ENCODE results near the gene IGFBP3.

IGFBP3 gene

DNA sequence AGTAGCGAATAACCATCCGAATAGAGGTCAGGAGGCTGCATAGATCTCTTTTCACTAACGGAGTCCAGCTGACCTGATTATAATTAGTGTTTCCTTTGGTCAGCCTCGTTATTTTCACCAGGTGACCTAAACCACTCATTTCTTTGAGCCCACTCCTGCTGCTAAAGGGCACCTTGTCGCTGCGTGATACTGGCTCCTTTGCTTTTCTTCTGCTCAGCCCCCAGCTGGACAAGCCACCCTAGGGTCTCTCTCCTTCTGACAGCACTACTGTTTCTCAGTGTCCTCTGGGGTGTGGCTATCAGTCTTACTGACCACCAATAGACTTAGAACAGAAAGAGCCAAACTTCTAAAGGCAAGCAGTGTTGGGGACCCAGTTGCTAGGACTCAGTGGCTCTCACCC, 2.7 kb upstream of the IGFBP3 start:
- in situ Hi-C loops (cut with MboI; ENCODE audit: low pct_unique_long_range_greater_than_20kb, low sequenced_read_pairs, unreplicated experiment), result loop anchor here (25.0 kb wide), 1 partner anchor 1263 kb away; no protein-coding TSS in a partner anchor
- TF ChIP-seq, protein P1, sequence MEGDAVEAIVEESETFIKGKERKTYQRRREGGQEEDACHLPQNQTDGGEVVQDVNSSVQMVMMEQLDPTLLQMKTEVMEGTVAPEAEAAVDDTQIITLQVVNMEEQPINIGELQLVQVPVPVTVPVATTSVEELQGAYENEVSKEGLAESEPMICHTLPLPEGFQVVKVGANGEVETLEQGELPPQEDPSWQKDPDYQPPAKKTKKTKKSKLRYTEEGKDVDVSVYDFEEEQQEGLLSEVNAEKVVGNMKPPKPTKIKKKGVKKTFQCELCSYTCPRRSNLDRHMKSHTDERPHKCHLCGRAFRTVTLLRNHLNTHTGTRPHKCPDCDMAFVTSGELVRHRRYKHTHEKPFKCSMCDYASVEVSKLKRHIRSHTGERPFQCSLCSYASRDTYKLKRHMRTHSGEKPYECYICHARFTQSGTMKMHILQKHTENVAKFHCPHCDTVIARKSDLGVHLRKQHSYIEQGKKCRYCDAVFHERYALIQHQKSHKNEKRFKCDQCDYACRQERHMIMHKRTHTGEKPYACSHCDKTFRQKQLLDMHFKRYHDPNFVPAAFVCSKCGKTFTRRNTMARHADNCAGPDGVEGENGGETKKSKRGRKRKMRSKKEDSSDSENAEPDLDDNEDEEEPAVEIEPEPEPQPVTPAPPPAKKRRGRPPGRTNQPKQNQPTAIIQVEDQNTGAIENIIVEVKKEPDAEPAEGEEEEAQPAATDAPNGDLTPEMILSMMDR (IDR thresholded peaks at IDR 0.05; ENCODE audit: extremely low read depth, insufficient read depth, missing control alignments), result no peak
- no peak for DNase-seq (ENCODE audit: low spot score)

DNA sequence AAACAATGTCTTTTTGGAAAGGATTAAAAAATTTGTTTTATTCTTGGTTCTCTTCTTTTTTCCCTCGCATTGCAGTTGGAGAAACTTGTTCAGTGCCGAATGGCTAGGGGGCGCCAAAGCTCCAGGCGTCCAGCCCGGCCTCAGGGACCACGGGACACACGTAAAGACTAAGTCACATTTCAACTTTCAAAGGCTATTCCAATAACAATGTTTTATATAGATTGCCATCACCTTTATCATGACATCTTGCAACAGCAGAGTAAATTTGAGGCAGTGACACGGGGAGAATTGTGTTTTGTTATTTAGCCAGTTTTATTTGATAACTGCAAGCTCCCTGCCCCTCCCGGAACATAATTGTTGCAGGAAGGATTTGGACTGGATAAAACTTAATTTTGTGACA, 2.2 kb upstream of the IGFBP3 start:
- TF ChIP-seq, protein P1 (IDR thresholded peaks at IDR 0.05; ENCODE audit: extremely low read depth, insufficient read depth, missing control alignments), result peak; percentile 90
- in situ Hi-C loops (cut with MboI; ENCODE audit: low pct_unique_long_range_greater_than_20kb, low sequenced_read_pairs, unreplicated experiment), result loop anchor here (25.0 kb wide), 1 partner anchor 1264 kb away; no protein-coding TSS in a partner anchor
- DNase-seq (ENCODE audit: low spot score), result peak; percentile 58

GRCh38 chr7:45922810-45923209, 1.7 kb upstream of the IGFBP3 start:
- TF ChIP-seq, protein P1 (IDR thresholded peaks at IDR 0.05; ENCODE audit: extremely low read depth, insufficient read depth, missing control alignments), result peak; percentile 10
- DNase-seq (ENCODE audit: low spot score), result no peak
- in situ Hi-C loops (cut with MboI; ENCODE audit: low pct_unique_long_range_greater_than_20kb, low sequenced_read_pairs, unreplicated experiment), result loop anchor here (25.0 kb wide), 1 partner anchor 1264 kb away; no protein-coding TSS in a partner anchor

GRCh38 chr7:45921699-45922519, 837 bp upstream of the IGFBP3 start:
- in situ Hi-C loops (cut with MboI; ENCODE audit: low pct_unique_long_range_greater_than_20kb, low sequenced_read_pairs, unreplicated experiment), result loop anchor here (25.0 kb wide), 1 partner anchor 1265 kb away; no protein-coding TSS in a partner anchor

DNA sequence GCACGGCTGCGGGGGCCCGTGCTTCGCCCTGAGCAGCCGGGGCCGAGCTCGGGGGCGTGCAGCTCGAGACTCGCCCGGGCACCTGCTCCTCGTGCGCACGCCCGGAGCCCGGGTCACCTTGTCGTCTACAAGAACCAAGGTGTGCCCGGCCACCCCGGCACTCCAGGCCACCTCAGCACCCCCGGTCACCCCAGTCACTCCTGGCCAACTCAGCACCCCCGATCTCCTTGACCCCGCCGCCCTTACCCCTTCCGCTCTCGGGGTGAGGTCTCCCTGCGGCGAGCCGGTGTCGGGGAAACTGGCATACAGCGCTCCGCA, 268 bp upstream of the IGFBP3 start:
- TF ChIP-seq, protein P1 (IDR thresholded peaks at IDR 0.05; ENCODE audit: extremely low read depth, insufficient read depth, missing control alignments), result no peak
- in situ Hi-C loops (cut with MboI; ENCODE audit: low pct_unique_long_range_greater_than_20kb, low sequenced_read_pairs, unreplicated experiment), result loop anchor here (25.0 kb wide), 1 partner anchor 1266 kb away; no protein-coding TSS in a partner anchor
- DNase-seq (ENCODE audit: low spot score), result no peak

More at GRCh38 chr7:45921699-45922519, 837 bp upstream of the IGFBP3 start:
- TF ChIP-seq, protein P1 (IDR thresholded peaks at IDR 0.05; ENCODE audit: extremely low read depth, insufficient read depth, missing control alignments), result peak; percentile 64
- DNase-seq (ENCODE audit: low spot score), result no peak

DNA sequence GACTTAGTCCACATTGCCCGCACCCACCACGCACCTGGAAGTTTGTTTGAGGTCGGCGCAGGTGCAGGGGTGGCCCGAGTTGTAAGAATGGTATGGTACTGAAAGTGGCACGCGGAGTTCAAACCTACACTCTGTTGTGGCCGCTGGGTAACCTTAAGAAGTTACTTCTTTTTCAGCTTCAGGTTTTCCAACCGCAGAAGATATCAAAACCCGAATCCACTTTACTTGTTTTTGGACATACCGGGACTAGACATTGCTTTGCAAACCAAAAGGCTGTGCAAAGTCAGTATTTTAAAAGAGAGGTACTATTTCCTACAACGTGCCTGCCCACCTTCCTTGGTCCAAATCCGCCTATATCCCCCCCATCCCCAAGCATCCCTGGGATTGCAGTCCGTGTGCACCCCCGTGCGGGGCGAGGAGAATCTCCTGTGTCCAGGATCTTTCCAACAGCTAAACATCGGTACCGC, 1.0 kb downstream of the IGFBP3 start:
- DNase-seq (ENCODE audit: low spot score), result no peak
- in situ Hi-C loops (cut with MboI; ENCODE audit: low pct_unique_long_range_greater_than_20kb, low sequenced_read_pairs, unreplicated experiment), result loop anchor here (10.0 to 25.0 kb wide), 2 partner anchors 1165 to 1267 kb away; no protein-coding TSS in a partner anchor
- TF ChIP-seq, protein P1 (IDR thresholded peaks at IDR 0.05; ENCODE audit: extremely low read depth, insufficient read depth, missing control alignments), result no peak

Data from GM13977 (cell line).